Mononuclear cell (primary cell): Measurements from ENCODE around the gene YLPM1. TPM values are rescaled to one million over a fixed set of nuclear protein-coding genes. Genes with fewer than 3 reads are reported as not detected.

Experiments used
- H3K27me3 ChIP-seq: 2 replicates; pipeline ENCODE4 v1.6.0; 2011; ENCODE audit warnings: low read length, control low read depth; ENCODE audit not compliant: insufficient read depth
- H3K4me1 ChIP-seq: 2 replicates; pipeline ENCODE4 v1.5.1; 2011; ENCODE audit warnings: mild to moderate bottlenecking, low read length, control low read depth; ENCODE audit not compliant: insufficient read depth
- H3K4me3 ChIP-seq: 2 replicates; pipeline ENCODE4 v1.5.1; 2011; ENCODE audit warnings: mild to moderate bottlenecking, low read length, moderate library complexity
- H3K9me3 ChIP-seq: 2 replicates; pipeline ENCODE4 v1.5.1; 2011; ENCODE audit warnings: low read depth, mild to moderate bottlenecking, control low read depth, low read length
- total RNA-seq: library from RNA; depleted of rRNA; stranded (reverse); fragments of >200 nt; gene quantifications from one replicate; pipeline ENCODE4 v1.2.3, GENCODE V29; 2012

The YLPM1 gene
- total RNA-seq, 1 donor: 84.7 TPM

DNA sequence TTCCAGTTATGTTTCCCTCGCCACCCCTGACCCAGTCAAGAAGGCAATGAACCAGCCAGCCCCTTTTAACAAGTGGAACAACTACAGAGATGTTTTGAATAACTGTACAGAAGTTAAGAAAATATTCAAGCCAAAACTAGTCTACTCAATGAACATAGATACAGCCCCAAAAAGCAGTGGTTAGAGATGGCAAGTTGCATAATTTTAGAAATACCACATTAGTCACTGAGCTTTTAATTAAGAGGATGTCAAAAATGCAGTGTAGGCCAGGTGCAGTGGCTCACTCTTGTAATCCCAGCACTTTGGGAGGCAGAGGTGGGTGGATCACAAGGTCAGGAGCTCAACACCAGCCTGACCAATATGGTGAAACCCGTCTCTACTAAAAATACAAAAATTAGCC lies 85.7 kb downstream of the YLPM1 start:
- H3K4me1 ChIP-seq: no peaks in the 10 kb centered on the region
- H3K4me3 ChIP-seq: no peak overlapping the region
- H3K27me3 ChIP-seq: no peaks in the 10 kb centered on the region
- no peaks in the 10 kb centered on the region for H3K9me3 ChIP-seq

- no peaks in the 10 kb centered on the region for H3K4me1 ChIP-seq
- H3K4me3 ChIP-seq: no peak overlapping the region
- no peaks in the 10 kb centered on the region for H3K27me3 ChIP-seq
- H3K9me3 ChIP-seq: no peaks in the 10 kb centered on the region
Observed at GRCh38 chr14:74852922-74853530, 89.9 kb downstream of the YLPM1 start.

DNA sequence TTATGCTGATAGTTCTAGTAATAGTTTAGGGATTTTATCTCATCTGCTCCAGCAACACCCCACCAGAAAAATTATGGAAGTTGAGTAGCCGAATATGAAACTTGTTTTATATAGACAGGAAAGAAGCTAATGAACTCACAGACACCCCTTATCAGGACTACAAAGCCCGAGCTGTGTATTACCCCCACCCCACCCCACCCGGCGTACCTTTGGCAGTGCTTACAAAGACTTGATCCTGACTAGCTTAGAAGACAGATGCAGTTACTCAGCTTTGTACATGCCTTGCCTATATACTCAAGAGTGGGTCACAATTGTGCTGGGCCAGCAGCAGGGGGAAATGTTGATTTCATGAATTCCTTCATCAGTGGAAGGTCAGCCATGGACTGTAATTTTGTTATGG lies 90.5 kb downstream of the YLPM1 start:
- Histone ChIP-seq H3K4me3 (no peak overlapping the region), H3K27me3 (no peaks in the 10 kb centered on the region), H3K4me1 (no peaks in the 10 kb centered on the region), H3K9me3 (no peaks in the 10 kb centered on the region)

- Histone ChIP-seq H3K9me3 (no peaks in the 10 kb centered on the region), H3K27me3 (no peaks in the 10 kb centered on the region), H3K4me3 (no peak overlapping the region), H3K4me1 (no peaks in the 10 kb centered on the region)
Observed at GRCh38 chr14:74855021-74855420, 91.9 kb downstream of the YLPM1 start.

GRCh38 chr14:74855945-74856344 lies 92.8 kb downstream of the YLPM1 start:
- Histone ChIP-seq H3K4me1 (peaks cover 4% of the 10 kb centered on the region), H3K4me3 (no peak overlapping the region), H3K27me3 (no peaks in the 10 kb centered on the region), H3K9me3 (no peaks in the 10 kb centered on the region)

DNA sequence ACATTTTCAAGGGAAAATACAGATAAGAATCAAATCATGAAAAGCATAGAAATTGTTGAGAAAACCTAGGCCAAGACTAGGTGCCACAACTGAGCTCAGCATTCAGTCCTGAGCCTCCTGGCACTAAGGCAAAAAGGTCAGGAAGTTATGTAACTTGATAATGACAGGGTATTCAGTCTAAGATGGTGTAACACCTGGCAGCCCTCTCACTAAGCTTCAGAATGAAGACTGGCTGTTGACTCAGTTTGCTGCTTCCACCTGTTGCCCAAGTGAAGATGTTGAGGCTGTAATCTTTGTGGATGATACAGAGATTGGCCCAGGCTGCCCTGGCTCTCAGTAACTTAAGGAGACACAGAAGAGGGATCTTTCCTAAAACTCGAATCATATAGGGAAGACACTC lies 93.2 kb downstream of the YLPM1 start:
- peaks cover 9% of the 10 kb centered on the region for H3K4me1 ChIP-seq
- no peaks in the 10 kb centered on the region for H3K27me3 ChIP-seq
- H3K9me3 ChIP-seq: no peaks in the 10 kb centered on the region
- no peak overlapping the region for H3K4me3 ChIP-seq

DNA sequence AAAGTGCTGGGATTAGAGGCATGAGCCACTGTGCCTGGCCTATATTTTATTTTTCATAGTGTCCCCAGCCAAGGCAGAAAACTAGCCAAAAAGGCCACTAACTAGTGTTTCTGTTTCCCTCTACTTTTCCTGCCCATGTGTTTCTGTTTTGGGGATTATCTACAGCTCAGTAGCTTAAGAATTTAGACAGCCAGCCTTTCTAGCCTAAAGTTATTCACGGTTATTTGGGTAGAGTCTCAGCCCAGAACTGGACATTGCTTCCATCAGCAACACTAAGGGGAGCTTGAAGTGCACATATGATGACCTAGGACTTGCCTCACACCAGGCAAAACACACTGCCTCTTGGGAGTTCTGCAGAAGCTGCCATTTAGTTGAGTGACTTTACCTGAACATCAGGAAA lies 94.9 kb downstream of the YLPM1 start:
- Histone ChIP-seq H3K9me3 (no peaks in the 10 kb centered on the region), H3K27me3 (no peaks in the 10 kb centered on the region), H3K4me1 (peaks cover 12% of the 10 kb centered on the region), H3K4me3 (no peak overlapping the region)

- Histone ChIP-seq H3K4me1 (peaks cover 23% of the 10 kb centered on the region), H3K4me3 (no peak overlapping the region), H3K9me3 (no peaks in the 10 kb centered on the region), H3K27me3 (no peaks in the 10 kb centered on the region)
Observed at GRCh38 chr14:74859757-74860552, 96.8 kb downstream of the YLPM1 start.

DNA sequence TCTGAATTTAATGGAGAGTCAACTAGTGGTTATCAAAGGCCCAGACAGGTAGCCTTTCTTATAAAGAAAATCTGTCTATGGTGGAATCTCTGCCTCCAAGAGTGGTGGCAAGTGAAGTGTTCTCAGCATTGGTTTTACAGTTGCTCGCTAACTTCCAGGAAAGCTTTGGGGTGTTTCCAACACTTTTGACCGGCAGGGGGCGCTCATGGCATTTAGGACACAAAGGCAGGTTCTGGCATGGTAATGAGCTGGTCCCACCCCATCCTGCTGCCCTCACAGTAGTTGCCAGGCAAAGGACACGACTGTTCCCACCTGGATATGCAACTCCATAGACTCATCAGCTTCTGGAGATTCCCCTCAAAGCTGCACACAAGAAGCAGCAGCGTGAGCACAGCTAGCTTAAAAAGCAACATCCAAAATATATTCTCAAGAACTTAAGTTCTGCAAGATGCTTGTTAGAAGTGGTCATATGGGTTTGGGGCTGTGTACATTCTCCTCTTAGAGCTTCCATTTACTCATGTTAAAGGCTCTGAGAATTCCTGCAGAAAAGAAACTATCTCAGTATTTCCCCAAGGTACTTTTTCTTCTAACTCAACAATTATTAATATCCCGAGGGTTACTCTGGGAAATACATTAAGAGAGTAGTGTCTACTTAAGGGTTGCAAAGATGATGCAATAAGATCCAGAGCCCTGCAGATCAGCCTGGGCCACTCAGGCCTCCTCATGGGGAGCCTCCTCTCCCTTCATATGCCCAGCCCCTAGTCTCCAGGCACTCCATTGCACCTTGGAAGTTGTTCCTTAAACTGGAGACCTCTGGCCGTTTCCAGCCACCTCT lies 98.0 kb downstream of the YLPM1 start:
- Histone ChIP-seq H3K4me3 (no peak overlapping the region), H3K27me3 (no peaks in the 10 kb centered on the region), H3K9me3 (no peaks in the 10 kb centered on the region), H3K4me1 (peaks cover 23% of the 10 kb centered on the region)

DNA sequence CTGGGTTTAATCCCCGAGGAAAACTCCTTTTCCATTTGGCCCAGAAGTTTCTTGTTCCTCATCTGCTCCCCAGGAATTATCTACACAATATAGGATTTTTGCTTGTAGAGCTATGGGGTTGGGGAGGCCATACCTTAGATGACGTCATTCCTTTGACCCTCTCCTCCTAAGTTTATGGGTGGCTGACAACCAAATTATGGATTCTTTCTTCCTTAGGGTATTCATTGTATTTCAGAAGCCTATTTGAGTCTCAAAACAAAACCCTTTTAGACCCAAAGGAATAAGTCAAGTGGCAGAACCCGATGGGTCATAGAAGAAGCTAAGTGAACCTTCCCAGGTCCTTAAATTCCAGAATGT lies 98.6 kb downstream of the YLPM1 start:
- Histone ChIP-seq H3K4me1 (peaks cover 23% of the 10 kb centered on the region), H3K27me3 (no peaks in the 10 kb centered on the region), H3K4me3 (no peak overlapping the region), H3K9me3 (no peaks in the 10 kb centered on the region)

DNA sequence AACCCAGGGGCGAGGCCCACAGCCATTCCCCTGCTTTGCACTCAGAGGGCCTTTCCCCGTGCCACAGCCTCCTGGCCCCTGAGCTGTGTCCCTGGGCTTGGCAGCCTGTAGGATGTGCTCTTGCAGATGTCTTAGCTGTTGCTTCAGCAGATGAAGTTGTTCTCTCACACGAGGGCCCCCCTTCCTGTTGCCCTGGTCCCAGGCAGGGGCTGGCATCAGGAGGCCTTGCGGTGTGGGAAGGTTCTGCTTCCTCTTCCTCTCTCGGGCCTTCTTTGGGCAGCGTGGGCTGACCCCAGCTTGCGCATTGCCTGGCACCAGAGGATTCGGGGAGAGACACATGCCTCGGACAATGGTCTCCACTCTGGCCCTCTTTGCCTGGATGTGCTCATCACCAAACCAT lies 100.2 kb downstream of the YLPM1 start:
- Histone ChIP-seq H3K27me3 (no peaks in the 10 kb centered on the region), H3K9me3 (no peaks in the 10 kb centered on the region), H3K4me3 (no peak overlapping the region), H3K4me1 (peaks cover 31% of the 10 kb centered on the region)

GRCh38 chr14:74864198-74864597 lies 101.1 kb downstream of the YLPM1 start:
- no peaks in the 10 kb centered on the region for H3K27me3 ChIP-seq
- H3K4me1 ChIP-seq: peaks cover 31% of the 10 kb centered on the region
- no peaks in the 10 kb centered on the region for H3K9me3 ChIP-seq
- H3K4me3 ChIP-seq: no peak overlapping the region

- H3K4me3 ChIP-seq: no peak overlapping the region
- peaks cover 31% of the 10 kb centered on the region for H3K4me1 ChIP-seq
- no peaks in the 10 kb centered on the region for H3K9me3 ChIP-seq
- no peaks in the 10 kb centered on the region for H3K27me3 ChIP-seq
Observed at GRCh38 chr14:74865156-74865555, 102.0 kb downstream of the YLPM1 start.

DNA sequence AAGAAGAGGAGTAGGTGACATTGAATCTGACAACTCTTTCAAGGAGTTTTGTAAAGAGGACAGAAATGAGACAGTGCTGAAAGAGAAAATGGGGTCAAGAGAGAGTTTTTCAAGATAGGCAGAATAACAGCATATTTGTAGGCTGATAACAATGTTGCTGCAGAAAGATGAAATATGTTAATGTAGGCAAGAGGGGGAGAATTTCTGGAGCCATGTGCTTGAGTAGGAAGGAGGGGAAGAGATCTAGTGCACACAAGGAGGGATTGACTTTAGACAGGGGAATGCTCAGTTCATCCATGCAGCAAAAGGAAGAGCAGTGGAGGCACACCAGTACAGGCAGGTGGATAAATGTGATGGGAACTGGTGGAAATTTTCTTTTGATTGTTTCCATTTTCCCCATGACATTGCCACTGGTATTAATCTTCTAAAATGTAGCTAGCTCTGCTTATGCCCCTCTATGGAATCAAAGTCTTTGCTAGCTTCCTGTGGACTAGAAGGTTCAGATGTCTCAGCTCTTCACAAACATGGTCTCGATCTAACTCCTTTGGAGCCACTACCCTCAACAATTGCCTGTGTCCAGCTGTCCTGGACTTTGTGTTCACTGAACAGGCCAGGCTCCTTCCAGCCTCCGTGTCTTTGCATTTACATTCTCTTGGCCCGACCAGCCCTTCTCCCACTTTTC lies 103.7 kb downstream of the YLPM1 start:
- no peak overlapping the region for H3K4me3 ChIP-seq
- no peaks in the 10 kb centered on the region for H3K27me3 ChIP-seq
- H3K4me1 ChIP-seq: peaks cover 23% of the 10 kb centered on the region
- H3K9me3 ChIP-seq: no peaks in the 10 kb centered on the region

GRCh38 chr14:74867673-74868072 lies 104.6 kb downstream of the YLPM1 start:
- peaks cover 22% of the 10 kb centered on the region for H3K4me1 ChIP-seq
- no peaks in the 10 kb centered on the region for H3K27me3 ChIP-seq
- H3K4me3 ChIP-seq: no peak overlapping the region
- H3K9me3 ChIP-seq: no peaks in the 10 kb centered on the region
